Astrocyte of the spinal cord (primary cell): ENCODE results near the gene FAM151A.

Source experiments
- DNase-seq: peaks from one replicate; pipeline ENCODE4 v3.0.0; 2011; ENCODE audit warnings: low read depth, low spot score
- H3K4me3 ChIP-seq: 2 replicates; pipeline ENCODE4 v1.5.1; 2011; ENCODE audit warnings: low read depth, mild to moderate bottlenecking, low read length, moderate library complexity
- in situ Hi-C: cut with HindIII; loops from 2 replicates; pipeline ENCODE4 v1.10.0; 2017; ENCODE audit warnings: low sequenced_read_pairs
- TF ChIP-seq, protein P1 (sequence below): IDR thresholded peaks from 2 replicates; pipeline ENCODE4 v1.5.1; 2012; ENCODE audit warnings: low read depth, mild to moderate bottlenecking, low read length, inconsistent platforms

The FAM151A gene

GRCh38 chr1:54580856-54581550 lies 42.3 kb downstream of the FAM151A start:
- DNase-seq, result no peak
- TF ChIP-seq, protein P1, sequence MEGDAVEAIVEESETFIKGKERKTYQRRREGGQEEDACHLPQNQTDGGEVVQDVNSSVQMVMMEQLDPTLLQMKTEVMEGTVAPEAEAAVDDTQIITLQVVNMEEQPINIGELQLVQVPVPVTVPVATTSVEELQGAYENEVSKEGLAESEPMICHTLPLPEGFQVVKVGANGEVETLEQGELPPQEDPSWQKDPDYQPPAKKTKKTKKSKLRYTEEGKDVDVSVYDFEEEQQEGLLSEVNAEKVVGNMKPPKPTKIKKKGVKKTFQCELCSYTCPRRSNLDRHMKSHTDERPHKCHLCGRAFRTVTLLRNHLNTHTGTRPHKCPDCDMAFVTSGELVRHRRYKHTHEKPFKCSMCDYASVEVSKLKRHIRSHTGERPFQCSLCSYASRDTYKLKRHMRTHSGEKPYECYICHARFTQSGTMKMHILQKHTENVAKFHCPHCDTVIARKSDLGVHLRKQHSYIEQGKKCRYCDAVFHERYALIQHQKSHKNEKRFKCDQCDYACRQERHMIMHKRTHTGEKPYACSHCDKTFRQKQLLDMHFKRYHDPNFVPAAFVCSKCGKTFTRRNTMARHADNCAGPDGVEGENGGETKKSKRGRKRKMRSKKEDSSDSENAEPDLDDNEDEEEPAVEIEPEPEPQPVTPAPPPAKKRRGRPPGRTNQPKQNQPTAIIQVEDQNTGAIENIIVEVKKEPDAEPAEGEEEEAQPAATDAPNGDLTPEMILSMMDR, result no peak
- in situ Hi-C loops, result no loop called here
- H3K4me3 ChIP-seq, result no peak overlapping the region

- in situ Hi-C loops, result no loop called here
- no peak overlapping the region for H3K4me3 ChIP-seq
- DNase-seq, result no peak
- TF ChIP-seq, protein P1, result no peak
These were observed 44.0 kb downstream of the FAM151A start for GRCh38 chr1:54579337-54579781.

DNA sequence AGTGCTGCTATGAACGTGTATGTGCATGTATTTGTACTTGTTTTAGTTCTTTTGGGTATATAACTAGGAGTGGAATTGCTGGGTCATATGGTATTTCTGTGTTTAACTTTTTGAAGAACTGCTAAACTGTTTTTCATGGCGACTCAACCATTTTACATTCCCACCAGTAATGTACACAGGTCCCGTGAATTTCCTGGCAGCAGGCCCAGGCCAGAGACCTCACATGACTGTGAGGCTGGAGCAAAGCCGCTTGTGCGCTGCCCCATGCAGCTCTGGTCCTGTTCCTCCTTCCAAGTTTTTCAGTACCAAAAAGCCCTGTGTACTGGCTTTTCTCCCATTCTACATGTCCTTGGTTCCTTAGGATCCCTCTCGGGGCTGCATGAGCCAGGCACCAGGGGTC lies 45.7 kb downstream of the FAM151A start:
- TF ChIP-seq, protein P1, result no peak
- peak; percentile 68 for DNase-seq
- H3K4me3 ChIP-seq, result no peak overlapping the region
- in situ Hi-C loops, result no loop called here

- no peak overlapping the region for H3K4me3 ChIP-seq
- TF ChIP-seq, protein P1, result no peak
- DNase-seq, result no peak
- in situ Hi-C loops, result no loop called here
These were observed 47.6 kb downstream of the FAM151A start for GRCh38 chr1:54575605-54576290.

- in situ Hi-C loops, result no loop called here
- H3K4me3 ChIP-seq, result no peak overlapping the region
- DNase-seq, result no peak
- TF ChIP-seq, protein P1, result no peak
These were observed 48.2 kb downstream of the FAM151A start for GRCh38 chr1:54575161-54575560.

DNA sequence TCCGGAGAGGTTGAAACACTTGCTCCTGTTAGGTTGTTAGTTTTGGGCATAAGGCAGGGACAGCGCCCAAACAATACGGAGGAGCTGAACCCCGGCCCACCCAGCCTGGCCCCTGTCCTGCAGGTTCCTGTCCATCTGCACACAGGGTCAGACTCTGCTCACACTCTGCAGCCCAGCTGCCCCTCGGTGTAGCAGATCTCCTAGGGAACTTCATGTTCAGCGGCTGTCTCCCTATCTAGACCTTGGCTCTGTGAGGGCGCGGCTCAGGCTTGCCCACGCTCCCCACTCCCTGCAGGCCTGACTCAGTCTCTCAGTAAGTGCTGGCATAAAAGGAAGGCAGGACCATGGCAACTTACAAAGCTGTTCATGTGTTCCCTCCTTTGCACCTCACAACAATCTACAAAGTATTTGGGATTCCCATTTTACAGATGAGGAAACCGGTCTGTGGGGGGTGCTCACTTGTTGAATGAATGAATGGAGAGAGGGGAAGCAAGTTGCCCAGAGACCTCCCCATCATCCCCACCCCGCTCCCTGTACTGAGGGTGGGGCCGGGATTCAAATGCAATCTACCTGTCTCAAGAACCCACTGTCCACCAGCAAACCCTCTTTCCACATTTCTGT lies 49.1 kb downstream of the FAM151A start:
- in situ Hi-C loops, result no loop called here
- H3K4me3 ChIP-seq, result no peak overlapping the region
- DNase-seq, result no peak
- TF ChIP-seq, protein P1, result no peak
